Upper lobe of left lung (tissue), 6 donors: ENCODE measurements around the gene TRIM29. TPM values are rescaled to one million over a fixed set of nuclear protein-coding genes. Genes with fewer than 3 reads are reported as not detected.

Experiments used
- ATAC-seq, 2 donors: fragments of 200-7000 bp; cut with Tn5 transposase; one replicate each; pipeline ENCODE4 v1.9.1; 2022; ENCODE audit warnings: mild to moderate bottlenecking in 2 of 2, moderate library complexity in 2 of 2; ENCODE audit not compliant: low FRiP score in 2 of 2
- DNase-seq, 2 donors: peaks; one replicate each; pipeline ENCODE4 v3.0.0-alpha.2; 2019 to 2020
- H3K27ac ChIP-seq, 4 donors: fragments of 200-600 bp; sonication (generic); one replicate each; pipeline ENCODE4 v1.5.1; 2016 to 2019
- H3K27me3 ChIP-seq, 4 donors: fragments of 200-600 bp; sonication (generic); one replicate each; pipeline ENCODE4 v1.5.1; 2017 to 2019
- H3K36me3 ChIP-seq, 4 donors: fragments of 200-600 bp; sonication (generic); one replicate each; pipeline ENCODE4 v1.5.1; 2016 to 2019
- H3K4me1 ChIP-seq, 4 donors: fragments of 200-600 bp; sonication (generic); one replicate each; pipeline ENCODE4 v1.5.1; 2018 to 2019
- H3K4me3 ChIP-seq, 4 donors: fragments of 200-600 bp; sonication (generic); one replicate each; pipeline ENCODE4 v1.5.1; 2017 to 2019; ENCODE audit warnings: mild to moderate bottlenecking in 2 of 4, moderate library complexity in 1 of 4
- H3K9me3 ChIP-seq, 4 donors: fragments of 200-600 bp; sonication (generic); one replicate each; pipeline ENCODE4 v1.5.1; 2018 to 2019
- EP300 ChIP-seq, 4 donors: sonication (generic); formaldehyde crosslinking; IDR thresholded peaks; one replicate each; pipeline ENCODE4 v1.5.1; 2017; ENCODE audit warnings: antibody characterized with exemption in 4 of 4, control low read depth in 2 of 4
- POLR2A ChIP-seq, 4 donors: fragments of 450-650 bp; IDR thresholded peaks; one replicate each; pipeline ENCODE4 v1.5.1; 2016 to 2017; ENCODE audit warnings: antibody characterized with exemption in 4 of 4, mild to moderate bottlenecking in 2 of 4
- POLR2AphosphoS5 ChIP-seq, 2 donors: sonication (generic); formaldehyde crosslinking; IDR thresholded peaks; one replicate each; pipeline ENCODE4 v1.5.1; 2017; ENCODE audit warnings: antibody characterized with exemption in 2 of 2
- WGBS, 2 donors: methylation state at CpG; one replicate each; pipeline ENCODE4 v1.1.5; 2017 to 2018; 5-methylcytosine and 5-hydroxymethylcytosine counted together
- total RNA-seq, 6 donors: library from RNA; depleted of rRNA in 4 of 6; stranded (reverse); fragments of >200 nt in 4 of 6; gene quantifications; one replicate each; pipeline versions ENCODE4 v1.1.0 to v1.2.1, GENCODE V29; 2016 to 2021
- TF ChIP-seq, protein P1 (sequence below), 6 experiments: fragments of 450-650 bp in 4 of 6; fragments of 200-600 bp in 2 of 6; sonication (generic) in 2 of 6; IDR thresholded peaks; one replicate each; pipeline ENCODE4 v1.5.1; 2016 to 2019; ENCODE audit warnings: antibody characterized with exemption in 6 of 6
- donor health status: DM: no; HTN: no; CAD: no; lungs with moderate emphysema.
- donor health status: DM: no; HTN: yes; CAD: no; lungs with severe emphysema.

TRIM29 gene
- total RNA-seq, 6 donors from 2014 or later, result 2.3 to 36.7 (median 8.4) TPM

DNA sequence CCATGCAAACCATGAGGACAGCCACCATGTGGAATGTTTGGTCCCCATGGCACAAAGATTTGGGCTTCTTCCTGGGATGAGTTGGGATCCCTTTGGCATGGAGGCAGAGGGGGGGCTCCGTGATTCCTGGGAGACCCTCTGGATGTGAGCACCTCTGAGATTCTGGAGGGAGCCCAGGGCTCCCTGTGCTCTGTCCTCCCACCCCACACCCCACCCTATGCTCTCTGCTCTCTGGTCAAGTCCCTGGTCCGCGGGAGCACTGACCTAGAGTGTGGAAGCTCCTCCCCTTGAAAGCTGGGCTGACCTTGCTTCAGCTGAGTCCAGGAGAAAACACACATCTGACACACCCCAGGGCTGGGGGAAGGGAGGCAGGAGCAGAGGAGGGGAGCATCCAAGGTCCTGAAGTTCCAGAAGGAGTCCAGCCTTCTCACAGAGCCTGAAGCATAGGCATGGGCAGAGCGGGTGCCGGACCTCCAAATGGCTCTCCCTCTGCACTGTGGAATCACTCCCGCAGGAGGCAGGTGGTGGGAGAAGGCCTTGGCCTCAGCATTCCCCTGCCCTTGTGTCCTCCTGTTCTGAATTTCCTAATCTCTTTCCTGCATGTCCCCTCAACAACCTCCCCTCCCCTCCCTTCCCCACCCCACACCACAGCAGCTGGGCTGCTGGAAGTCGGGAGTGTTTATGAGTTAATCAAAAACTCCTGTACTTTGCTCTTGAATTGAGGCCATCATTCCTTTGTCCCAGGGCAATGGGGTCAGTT is 47.2 kb upstream of the TRIM29 start:
- Histone ChIP-seq H3K27me3 (no peaks in the 10 kb centered on the region), H3K36me3 (no peaks in the 10 kb centered on the region), H3K4me1 (peaks cover 0 to 5% (median 1%) of the 10 kb centered on the region in 4 donors), H3K9me3 (no peaks in the 10 kb centered on the region), H3K27ac (peak overlapping the region in 2 of 4 donors; percentile 7 to 40), H3K4me3 (no peak overlapping the region)
- DNase-seq, result peak in 1 of 2 donors; percentile 19
- peak in 1 of 2 donors; percentile 77 for ATAC-seq
- no peak for TF ChIP-seq POLR2AphosphoS5 (IDR thresholded peaks at IDR 0.05)
- no peak for TF ChIP-seq POLR2A (IDR thresholded peaks at IDR 0.05)
- TF ChIP-seq, protein P1, sequence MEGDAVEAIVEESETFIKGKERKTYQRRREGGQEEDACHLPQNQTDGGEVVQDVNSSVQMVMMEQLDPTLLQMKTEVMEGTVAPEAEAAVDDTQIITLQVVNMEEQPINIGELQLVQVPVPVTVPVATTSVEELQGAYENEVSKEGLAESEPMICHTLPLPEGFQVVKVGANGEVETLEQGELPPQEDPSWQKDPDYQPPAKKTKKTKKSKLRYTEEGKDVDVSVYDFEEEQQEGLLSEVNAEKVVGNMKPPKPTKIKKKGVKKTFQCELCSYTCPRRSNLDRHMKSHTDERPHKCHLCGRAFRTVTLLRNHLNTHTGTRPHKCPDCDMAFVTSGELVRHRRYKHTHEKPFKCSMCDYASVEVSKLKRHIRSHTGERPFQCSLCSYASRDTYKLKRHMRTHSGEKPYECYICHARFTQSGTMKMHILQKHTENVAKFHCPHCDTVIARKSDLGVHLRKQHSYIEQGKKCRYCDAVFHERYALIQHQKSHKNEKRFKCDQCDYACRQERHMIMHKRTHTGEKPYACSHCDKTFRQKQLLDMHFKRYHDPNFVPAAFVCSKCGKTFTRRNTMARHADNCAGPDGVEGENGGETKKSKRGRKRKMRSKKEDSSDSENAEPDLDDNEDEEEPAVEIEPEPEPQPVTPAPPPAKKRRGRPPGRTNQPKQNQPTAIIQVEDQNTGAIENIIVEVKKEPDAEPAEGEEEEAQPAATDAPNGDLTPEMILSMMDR (IDR thresholded peaks at IDR 0.05), result no peak
- WGBS, 2 donors, result 55% methylated on average over 6 to 7 of the region's 7 CpGs

DNA sequence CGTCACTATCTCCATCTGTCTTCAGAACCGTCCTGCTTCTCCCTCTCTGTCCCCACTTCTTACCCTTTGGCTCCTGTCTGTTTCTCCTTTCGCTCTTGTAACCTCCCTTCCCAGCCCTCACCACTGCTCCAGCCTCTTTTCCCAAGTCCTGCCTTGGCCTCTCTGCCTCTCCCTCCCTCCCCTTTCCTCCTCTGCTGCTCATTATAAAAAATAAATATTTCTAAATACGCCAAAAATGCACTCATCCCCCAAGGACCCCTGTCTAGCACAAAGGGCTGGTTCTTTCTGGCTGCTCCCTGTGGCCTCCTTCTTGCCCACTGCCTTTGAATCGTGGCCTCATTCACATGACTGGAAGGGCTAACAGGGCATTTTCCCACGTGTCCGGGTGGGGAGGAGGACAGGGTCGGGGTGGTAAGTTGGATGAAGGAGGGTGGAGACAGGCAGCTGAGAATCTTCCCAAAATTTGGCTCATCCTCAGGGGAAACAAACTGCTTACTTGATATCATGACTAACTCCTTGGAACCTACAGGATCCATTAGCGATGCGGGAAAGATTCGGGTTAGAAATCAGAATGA is 46.5 kb upstream of the TRIM29 start:
- 69 to 79% methylated on average over 11 of the region's 11 CpGs for WGBS, 2 donors
- TF ChIP-seq, protein P1 (IDR thresholded peaks at IDR 0.05), result no peak
- no peak for TF ChIP-seq EP300 (IDR thresholded peaks at IDR 0.05)
- no peak for TF ChIP-seq POLR2A (IDR thresholded peaks at IDR 0.05)
- no peak for TF ChIP-seq POLR2AphosphoS5 (IDR thresholded peaks at IDR 0.05)
- H3K27me3 ChIP-seq, result no peaks in the 10 kb centered on the region
- H3K27ac ChIP-seq, result peak overlapping the region in 2 of 4 donors; percentile 7 to 40
- DNase-seq, result peak in 1 of 2 donors; percentile 14
- H3K36me3 ChIP-seq, result no peaks in the 10 kb centered on the region
- H3K4me1 ChIP-seq, result peaks cover 0 to 5% (median 1%) of the 10 kb centered on the region in 4 donors
- ATAC-seq, result peak in 1 of 2 donors; percentile 70
- no peaks in the 10 kb centered on the region for H3K9me3 ChIP-seq
- no peak overlapping the region for H3K4me3 ChIP-seq

DNA sequence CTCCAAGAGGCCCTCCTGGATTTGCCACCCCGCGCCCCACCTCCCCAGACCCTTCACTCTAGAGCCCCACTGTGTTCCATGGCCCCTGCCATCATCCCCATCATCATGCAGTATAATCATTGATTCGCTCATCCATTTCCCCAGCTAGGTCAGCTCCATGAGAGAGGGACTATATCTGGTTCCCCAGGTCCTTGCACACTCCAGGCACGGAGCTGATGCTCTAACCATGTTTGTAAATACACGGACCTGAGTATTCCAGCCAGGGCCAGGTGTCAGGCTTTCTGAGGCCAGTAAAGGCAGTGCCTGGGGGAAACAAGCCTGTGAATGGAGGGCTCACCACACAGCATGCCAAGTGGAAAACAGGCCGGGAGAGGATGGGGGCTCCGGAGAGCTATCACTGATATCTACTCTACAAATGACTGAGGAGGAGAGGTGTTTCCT is 45.8 kb upstream of the TRIM29 start:
- Histone ChIP-seq H3K36me3 (no peaks in the 10 kb centered on the region), H3K27ac (peak overlapping the region in 1 of 4 donors; percentile 7), H3K4me3 (no peak overlapping the region), H3K27me3 (no peaks in the 10 kb centered on the region), H3K9me3 (no peaks in the 10 kb centered on the region), H3K4me1 (peaks cover 0 to 5% (median 1%) of the 10 kb centered on the region in 4 donors)
- ATAC-seq, result no peak
- peak in 1 of 2 donors; percentile 16 for DNase-seq
- no peak for TF ChIP-seq POLR2A (IDR thresholded peaks at IDR 0.05)
- TF ChIP-seq, protein P1 (IDR thresholded peaks at IDR 0.05), result no peak
- no peak for TF ChIP-seq EP300 (IDR thresholded peaks at IDR 0.05)
- 90 to 93% methylated on average over 7 of the region's 7 CpGs for WGBS, 2 donors

DNA sequence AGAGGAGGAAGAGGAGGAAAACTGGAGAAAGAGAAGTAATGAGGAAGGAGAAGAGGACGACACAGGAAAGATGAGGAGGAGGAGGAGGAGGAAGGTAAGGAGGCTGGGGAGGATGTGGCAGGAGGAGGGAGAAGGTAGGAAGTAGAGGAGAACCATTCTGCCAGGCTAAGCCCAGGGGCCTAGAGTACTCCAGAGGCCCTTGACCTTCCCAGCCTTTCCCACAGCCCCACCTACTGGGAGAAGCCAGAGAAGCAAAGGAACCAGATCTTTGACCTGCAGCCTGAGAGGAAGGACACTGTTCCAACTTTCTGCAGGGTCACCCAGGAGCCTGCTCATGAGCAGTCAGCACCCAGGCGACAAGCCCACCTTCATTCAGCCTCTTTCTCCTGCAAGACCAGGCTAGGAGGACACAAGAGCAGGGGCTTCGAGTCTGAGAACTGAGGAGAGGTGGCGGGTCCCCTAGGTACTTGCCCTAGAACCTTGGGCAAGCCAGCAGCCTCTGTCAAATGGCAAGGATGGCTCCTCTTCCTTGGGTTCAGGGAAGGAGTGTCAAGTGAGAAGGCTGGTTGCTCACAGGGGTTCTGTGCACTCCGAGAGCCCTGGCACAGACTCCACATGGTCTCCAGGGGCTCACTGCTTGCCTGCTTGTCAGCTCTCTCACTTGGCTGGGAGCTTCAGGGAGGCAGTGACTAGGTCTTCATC is 45.0 kb upstream of the TRIM29 start:
- no peak overlapping the region for H3K27ac ChIP-seq
- DNase-seq (peak in 1 of 2 donors; percentile 41), ATAC-seq (peak in 1 of 2 donors; percentile 31)
- no peaks in the 10 kb centered on the region for H3K9me3 ChIP-seq
- no peaks in the 10 kb centered on the region for H3K36me3 ChIP-seq
- 67 to 79% methylated on average over 1 to 5 of the region's 5 CpGs for WGBS, 2 donors
- H3K4me3 ChIP-seq, result no peak overlapping the region
- no peaks in the 10 kb centered on the region for H3K27me3 ChIP-seq
- no peak for TF ChIP-seq EP300 (IDR thresholded peaks at IDR 0.05)
- TF ChIP-seq, protein P1 (IDR thresholded peaks at IDR 0.05), result peak in 2 of 6 experiments; percentile 16 to 24
- H3K4me1 ChIP-seq, result peaks cover 0 to 5% (median 1%) of the 10 kb centered on the region in 4 donors
